ELF-1 (cell line): Measurements from ENCODE around the gene TTC4.

ENCODE experiments used
- DNase-seq: peaks from one replicate; pipeline ENCODE4 v3.0.0-alpha.2; 2016; ENCODE audit warnings: low read depth, low spot score

The TTC4 gene

GRCh38 chr1:54782156-54782555 is 66.5 kb downstream of the TTC4 start:
- DNase-seq: no peak

GRCh38 chr1:54782588-54782987 is 66.9 kb downstream of the TTC4 start:
- no peak for DNase-seq

- no peak for DNase-seq
Measured at GRCh38 chr1:54784066-54784465, 68.4 kb downstream of the TTC4 start.

- DNase-seq: no peak
Measured at GRCh38 chr1:54786778-54787177, 71.1 kb downstream of the TTC4 start.

- DNase-seq: no peak
Measured at GRCh38 chr1:54787604-54788003, 71.9 kb downstream of the TTC4 start.

GRCh38 chr1:54788459-54788858 is 72.8 kb downstream of the TTC4 start:
- DNase-seq: no peak

- DNase-seq: peak; percentile 78
Measured at GRCh38 chr1:54791880-54792522, 76.3 kb downstream of the TTC4 start.
